Ascending aorta (tissue), 2 donors: ENCODE measurements around the gene OR1K1. TPM values are rescaled to one million over a fixed set of nuclear protein-coding genes. Genes with fewer than 3 reads are reported as not detected.
"Not testable (repeated sequence)": the region's sequence is repeated elsewhere in the genome, so short reads cannot be mapped to it uniquely, and the experiment has no call there.

Experiments used
- DNase-seq, 2 donors: peaks; one replicate each; pipeline ENCODE4 v3.0.0-alpha.2; 2019; ENCODE audit warnings: low spot score in 2 of 2
- H3K27ac ChIP-seq, 2 donors: fragments of 200-600 bp; sonication (generic); one replicate each; pipeline ENCODE4 v1.5.1; 2016 to 2017; ENCODE audit warnings: mild to moderate bottlenecking in 1 of 2
- H3K27me3 ChIP-seq: fragments of 200-600 bp; sonication (generic); one replicate; pipeline ENCODE4 v1.5.1; 2017
- H3K36me3 ChIP-seq, 2 donors: fragments of 200-600 bp; sonication (generic); one replicate each; pipeline ENCODE4 v1.5.1; 2016
- H3K4me1 ChIP-seq, 2 donors: fragments of 200-600 bp; sonication (generic); one replicate each; pipeline ENCODE4 v1.5.1; 2016 to 2017; ENCODE audit warnings: mild to moderate bottlenecking in 1 of 2
- H3K4me3 ChIP-seq, 2 donors: fragments of 200-600 bp; sonication (generic); one replicate each; pipeline ENCODE4 v1.5.1; 2016 to 2017; ENCODE audit warnings: mild to moderate bottlenecking in 1 of 2
- H3K9me3 ChIP-seq, 2 donors: fragments of 200-600 bp; sonication (generic); one replicate each; pipeline ENCODE4 v1.5.1; 2016
- CTCF ChIP-seq, 3 experiments: fragments of 200-600 bp in 2 of 3; fragments of 450-650 bp in 1 of 3; sonication (generic) in 2 of 3; IDR thresholded peaks; one replicate each; pipeline ENCODE4 v1.5.1; 2016 to 2019; ENCODE audit warnings: antibody characterized with exemption in 3 of 3, mild to moderate bottlenecking in 1 of 3, moderate library complexity in 1 of 3
- intact Hi-C: fragments of 100-400 bp; cut with DNase I; formaldehyde crosslinking; loops from one replicate; pipeline ENCODE4 v1.15.1; 2023
- total RNA-seq: library from RNA; depleted of rRNA; stranded (reverse); fragments of >200 nt; gene quantifications from one replicate; pipeline ENCODE4 v1.1.0, GENCODE V29; 2016

OR1K1 gene
- total RNA-seq, 1 donor from 2014 or later, result not detected

GRCh38 chr9:122807271-122807900 is 7.5 kb downstream of the OR1K1 start:
- H3K27ac ChIP-seq, result no peak overlapping the region
- no peaks in the 10 kb centered on the region for H3K4me1 ChIP-seq
- H3K27me3 ChIP-seq, result no peaks in the 10 kb centered on the region
- intact Hi-C loops, result no loop called here
- TF ChIP-seq CTCF (IDR thresholded peaks at IDR 0.05), result no peak
- no peaks in the 10 kb centered on the region for H3K36me3 ChIP-seq
- DNase-seq, result no peak
- H3K9me3 ChIP-seq, result no peaks in the 10 kb centered on the region
- no peak overlapping the region for H3K4me3 ChIP-seq

- no peak for TF ChIP-seq CTCF (IDR thresholded peaks at IDR 0.05)
- H3K9me3 ChIP-seq, result no peaks in the 10 kb centered on the region
- no peak overlapping the region for H3K4me3 ChIP-seq
- no peak overlapping the region for H3K27ac ChIP-seq
- no peak for DNase-seq
- H3K27me3 ChIP-seq, result no peaks in the 10 kb centered on the region
- intact Hi-C loops, result no loop called here
- no peaks in the 10 kb centered on the region for H3K4me1 ChIP-seq
- H3K36me3 ChIP-seq, result no peaks in the 10 kb centered on the region
These were observed 8.2 kb downstream of the OR1K1 start for GRCh38 chr9:122808141-122808540.

GRCh38 chr9:122809261-122809660 is 9.3 kb downstream of the OR1K1 start:
- H3K4me1 ChIP-seq, H3K4me3 ChIP-seq, H3K27me3 ChIP-seq, H3K36me3 ChIP-seq, H3K27ac ChIP-seq, H3K9me3 ChIP-seq, intact Hi-C loops, DNase-seq: not testable (repeated sequence)

GRCh38 chr9:122810306-122810946 is 10.5 kb downstream of the OR1K1 start:
- no peaks in the 10 kb centered on the region for H3K27me3 ChIP-seq
- no peak overlapping the region for H3K4me3 ChIP-seq
- no peaks in the 10 kb centered on the region for H3K4me1 ChIP-seq
- H3K36me3 ChIP-seq, result no peaks in the 10 kb centered on the region
- H3K27ac ChIP-seq, result no peak overlapping the region
- no peaks in the 10 kb centered on the region for H3K9me3 ChIP-seq
- TF ChIP-seq CTCF (IDR thresholded peaks at IDR 0.05), result peak; percentile 63 to 80 (median 79)
- peak in 1 of 2 donors; percentile 72 for DNase-seq
- intact Hi-C loops, result loop anchor here (1.0 to 10.0 kb wide), 2 partner anchors 345 to 686 kb away; no protein-coding TSS in a partner anchor

GRCh38 chr9:122812736-122813135 is 12.8 kb downstream of the OR1K1 start:
- DNase-seq, result no peak
- H3K4me1 ChIP-seq, result no peaks in the 10 kb centered on the region
- H3K27me3 ChIP-seq, result no peaks in the 10 kb centered on the region
- intact Hi-C loops, result loop anchor here (10.0 kb wide), 1 partner anchor 688 kb away; no protein-coding TSS in a partner anchor
- H3K27ac ChIP-seq, result no peak overlapping the region
- no peak overlapping the region for H3K4me3 ChIP-seq
- TF ChIP-seq CTCF (IDR thresholded peaks at IDR 0.05), result no peak
- no peaks in the 10 kb centered on the region for H3K9me3 ChIP-seq
- H3K36me3 ChIP-seq, result peaks cover 0 to 10% of the 10 kb centered on the region in 2 donors

GRCh38 chr9:122814545-122814944 is 14.6 kb downstream of the OR1K1 start:
- H3K9me3 ChIP-seq, result no peaks in the 10 kb centered on the region
- intact Hi-C loops, result loop anchor here (10.0 kb wide), 1 partner anchor 690 kb away; no protein-coding TSS in a partner anchor
- no peak overlapping the region for H3K4me3 ChIP-seq
- no peak for DNase-seq
- no peak overlapping the region for H3K27ac ChIP-seq
- peaks cover 0 to 4% of the 10 kb centered on the region in 2 donors for H3K4me1 ChIP-seq
- peaks cover 0 to 15% of the 10 kb centered on the region in 2 donors for H3K36me3 ChIP-seq
- TF ChIP-seq CTCF (IDR thresholded peaks at IDR 0.05), result no peak
- no peaks in the 10 kb centered on the region for H3K27me3 ChIP-seq
